ENCODE results near the gene RGL2. TPM values are rescaled to one million over a fixed set of nuclear protein-coding genes. Genes with fewer than 3 reads are reported as not detected.
A peak's percentile ranks its signal among the peaks of the same experiment; 100 is the strongest.

RGL2 gene
- total RNA-seq, 4 donors from 2014 or later: 34.4 to 118 (median 36.0) TPM

DNA sequence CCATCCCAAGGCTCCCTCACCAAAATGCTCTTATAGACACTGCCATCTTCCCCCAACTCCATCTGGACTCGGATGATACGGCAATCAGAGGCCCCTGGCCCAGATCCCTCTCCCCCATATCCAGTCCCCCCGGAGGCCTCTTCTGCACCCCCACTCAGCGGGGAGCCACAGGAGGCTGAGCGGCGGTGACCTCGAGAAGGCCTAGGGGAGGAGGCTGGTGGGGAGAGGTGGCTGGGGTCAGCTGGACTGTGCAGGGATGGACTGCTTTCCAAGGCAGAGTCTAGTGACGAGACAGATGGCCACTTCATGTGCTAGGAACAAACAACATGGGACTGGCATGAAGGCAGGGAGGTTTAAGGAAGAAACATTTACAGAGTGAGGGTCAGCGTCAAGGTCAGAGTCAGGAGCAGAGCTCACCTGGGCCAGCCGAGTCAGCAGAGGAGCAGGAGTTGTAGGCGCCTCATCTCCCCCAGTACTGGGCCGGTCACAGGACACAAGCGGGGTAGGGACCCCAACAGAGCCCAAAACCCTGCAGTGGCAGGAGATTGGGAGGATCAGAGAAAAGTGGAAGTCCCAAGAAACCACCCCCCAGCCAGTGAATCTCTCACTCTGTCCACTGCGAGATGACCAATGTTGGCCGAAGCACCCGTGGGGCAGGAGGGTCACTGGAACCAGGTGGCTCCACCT is 5.6 kb downstream of the RGL2 start:
- Histone ChIP-seq H3K27me3 (no peaks in the 10 kb centered on the region), H3K4me1 (peaks cover 9 to 23% of the 10 kb centered on the region in 2 donors), H3K36me3 (no peaks in the 10 kb centered on the region), H3K4me3 (no peak overlapping the region), H3K27ac (no peak overlapping the region), H3K9me3 (no peaks in the 10 kb centered on the region)
- no peak for TF ChIP-seq POLR2A (IDR thresholded peaks at IDR 0.05)
- no peak for TF ChIP-seq CTCF (IDR thresholded peaks at IDR 0.05)
- no peak for DNase-seq
- intact Hi-C loops (cut with DNase I; ENCODE audit: low total_unique reads): loop anchor here (10.0 kb wide), 2 partner anchors 88 to 132 kb away; partner anchors contain the start of genes HSD17B8, RING1, RXRB and SLC39A7

DNA sequence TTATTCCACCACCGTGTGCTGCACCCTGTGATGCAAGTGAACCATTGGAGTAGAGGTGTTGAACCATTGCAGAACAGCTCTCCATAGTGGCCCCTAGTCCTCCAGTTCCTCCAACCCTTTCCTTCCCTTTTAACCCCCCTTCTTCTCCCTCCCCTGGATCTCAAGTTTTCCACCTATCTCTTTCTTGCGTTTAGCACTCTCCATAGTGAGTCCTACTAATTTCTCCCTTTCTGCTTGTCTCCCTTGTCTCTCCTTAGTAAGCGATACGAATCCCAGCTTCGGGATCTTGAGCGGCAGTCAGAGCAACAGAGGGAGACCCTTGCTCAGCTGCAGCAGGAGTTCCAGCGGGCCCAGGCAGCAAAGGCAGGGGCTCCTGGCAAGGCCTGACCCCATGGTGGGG is 8.3 kb downstream of the RGL2 start:
- no peaks in the 10 kb centered on the region for H3K9me3 ChIP-seq
- peak overlapping the region in 1 of 2 donors; percentile 80 for H3K4me3 ChIP-seq
- H3K27ac ChIP-seq: no peak overlapping the region
- H3K4me1 ChIP-seq: peaks cover 9 to 20% of the 10 kb centered on the region in 2 donors
- no peaks in the 10 kb centered on the region for H3K27me3 ChIP-seq
- no peak for DNase-seq
- H3K36me3 ChIP-seq: no peaks in the 10 kb centered on the region
- no peak for TF ChIP-seq CTCF (IDR thresholded peaks at IDR 0.05)
- TF ChIP-seq POLR2A (IDR thresholded peaks at IDR 0.05): no peak
- intact Hi-C loops (cut with DNase I; ENCODE audit: low total_unique reads): loop anchor here (10.0 kb wide), 2 partner anchors 86 to 134 kb away; partner anchors contain the start of genes HSD17B8, RING1, RXRB and SLC39A7

DNA sequence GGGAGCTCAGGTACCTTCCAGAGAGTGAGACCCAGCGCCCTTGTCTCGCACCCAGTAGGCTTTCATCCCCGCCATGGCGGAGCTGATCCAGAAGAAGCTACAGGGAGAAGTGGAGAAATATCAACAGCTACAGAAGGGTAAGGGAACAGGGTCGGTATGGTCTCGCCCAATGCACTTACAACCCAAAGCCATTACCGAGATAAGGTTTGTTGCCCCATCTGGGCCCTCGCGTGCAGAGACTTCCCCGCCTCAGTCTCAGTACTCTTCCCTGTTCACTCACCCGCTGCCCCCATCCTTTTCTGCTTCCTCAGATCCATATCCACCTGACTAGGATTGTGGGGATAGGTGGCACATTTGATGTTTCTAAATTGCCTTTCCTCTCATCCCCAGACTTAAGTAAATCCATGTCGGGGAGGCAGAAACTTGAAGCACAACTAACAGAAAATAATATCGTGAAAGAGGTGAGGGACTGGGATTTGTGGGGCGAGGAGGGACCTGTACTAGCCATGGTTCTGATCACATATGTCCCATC is 8.9 kb downstream of the RGL2 start:
- intact Hi-C loops (cut with DNase I; ENCODE audit: low total_unique reads): loop anchor here (10.0 kb wide), 2 partner anchors 85 to 135 kb away; partner anchors contain the start of genes HSD17B8, RING1, RXRB and SLC39A7
- peaks cover 9 to 20% of the 10 kb centered on the region in 2 donors for H3K4me1 ChIP-seq
- no peaks in the 10 kb centered on the region for H3K27me3 ChIP-seq
- no peaks in the 10 kb centered on the region for H3K36me3 ChIP-seq
- no peak for DNase-seq
- no peaks in the 10 kb centered on the region for H3K9me3 ChIP-seq
- peak overlapping the region; percentile 80 to 92 for H3K4me3 ChIP-seq
- H3K27ac ChIP-seq: peak overlapping the region; percentile 81 to 87
- TF ChIP-seq POLR2A (IDR thresholded peaks at IDR 0.05): no peak
- TF ChIP-seq CTCF (IDR thresholded peaks at IDR 0.05): no peak

GRCh38 chr6:33288921-33289783 is 9.6 kb downstream of the RGL2 start, which contains the start of the genes PFDN6 and WDR46:
Gene PFDN6 (plus strand): TSS chr6:33289601. CDS start chr6:33289857, 256 bp downstream.
Gene WDR46 (minus strand): TSS chr6:33289239. CDS start chr6:33289170, 69 bp downstream.
- intact Hi-C loops (cut with DNase I; ENCODE audit: low total_unique reads): no loop called here
- TF ChIP-seq POLR2A (IDR thresholded peaks at IDR 0.05) (peak in 1 of 2 donors; percentile 34), CTCF (IDR thresholded peaks at IDR 0.05) (peak in 1 of 4 experiments; percentile 5)
- H3K27me3 ChIP-seq: no peaks in the 10 kb centered on the region
- H3K4me1 ChIP-seq: peaks cover 9 to 20% of the 10 kb centered on the region in 2 donors
- no peaks in the 10 kb centered on the region for H3K9me3 ChIP-seq
- no peaks in the 10 kb centered on the region for H3K36me3 ChIP-seq
- peak within 1 kb of the TSS; percentile 80 to 92 for H3K4me3 ChIP-seq
- DNase-seq: peak; percentile 79 to 84
- peak within 1 kb of the TSS; percentile 81 to 87 for H3K27ac ChIP-seq

Data from uterus (tissue), 4 donors.